Stimulated activated CD8-positive, alpha-beta memory T cell treated with anti-CD3 and anti-CD28 coated beads, Interleukin-2, amount 100 ng/mL, for 1 hour (primary cell): ENCODE measurements around the gene ZNF740.
A peak's percentile ranks its signal among the peaks of the same experiment; 100 is the strongest.
"Not testable (repeated sequence)": the region's sequence is repeated elsewhere in the genome, so short reads cannot be mapped to it uniquely, and the experiment has no call there.

Experiments used
- DNase-seq, 2 donors: peaks; one replicate each; pipeline ENCODE4 v3.0.0-alpha.2; 2020; ENCODE audit warnings: low read depth in 2 of 2

Gene ZNF740

DNA sequence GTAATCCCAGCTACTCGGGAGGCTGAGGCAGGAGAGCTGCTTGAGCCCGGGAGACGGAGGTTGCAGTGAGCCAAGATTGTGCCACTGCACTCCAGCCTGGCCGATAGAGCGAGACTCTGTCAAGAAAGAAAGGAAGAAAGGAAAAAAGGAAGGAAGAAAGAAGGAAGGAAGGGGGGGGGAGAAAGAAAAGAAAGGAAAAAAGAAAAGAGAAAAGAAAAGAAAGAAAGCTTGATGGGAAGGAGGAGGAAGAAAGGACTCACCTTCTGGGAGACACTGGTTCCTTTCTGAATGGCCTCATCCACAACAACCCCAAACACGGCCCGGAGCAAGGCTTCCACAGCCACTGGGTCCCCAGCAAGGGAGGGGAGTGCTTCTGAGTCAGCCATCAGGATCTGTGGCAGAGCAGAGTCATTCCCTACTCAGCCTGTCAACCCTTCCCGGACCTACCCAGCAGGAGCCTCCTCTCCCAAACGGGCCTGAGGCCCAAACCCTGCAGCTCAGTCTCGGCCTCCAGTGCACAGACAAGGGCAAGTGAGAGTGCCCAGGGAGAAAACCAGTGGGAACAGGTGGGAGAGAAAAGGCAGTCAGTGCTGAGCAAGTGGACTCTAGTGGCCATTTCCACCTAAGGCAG is 7.3 kb upstream of the ZNF740 start:
- DNase-seq = no peak

DNA sequence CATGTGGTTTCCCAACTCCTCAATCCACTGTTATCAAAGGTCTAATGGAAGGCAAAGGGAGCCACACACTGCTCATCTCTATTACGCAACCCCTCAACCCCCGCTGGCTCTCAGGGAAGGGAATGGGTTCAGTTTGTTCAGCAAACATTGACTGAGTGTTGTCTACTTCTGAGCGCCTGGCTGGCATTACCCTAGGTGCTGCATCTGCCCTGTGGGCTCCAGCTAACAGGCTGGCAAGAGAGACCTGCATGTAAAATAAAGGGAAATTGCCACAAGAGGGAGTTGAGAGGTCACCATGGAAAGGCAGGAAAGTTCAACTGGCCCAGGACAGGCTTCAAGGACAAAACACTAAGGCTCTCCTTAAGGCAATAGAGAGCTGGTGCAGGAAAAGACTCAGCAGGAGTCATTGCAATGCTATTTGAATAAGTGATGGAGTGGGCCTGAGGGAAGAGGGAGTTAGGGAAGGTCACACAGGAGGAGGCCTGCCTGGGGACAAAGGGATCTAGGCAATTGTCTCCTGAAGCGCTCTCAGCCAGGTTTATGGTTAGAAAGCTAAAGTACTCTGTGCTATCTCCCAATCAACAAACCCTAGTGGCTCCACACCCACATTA is 5.5 kb upstream of the ZNF740 start:
- no peak for DNase-seq

DNA sequence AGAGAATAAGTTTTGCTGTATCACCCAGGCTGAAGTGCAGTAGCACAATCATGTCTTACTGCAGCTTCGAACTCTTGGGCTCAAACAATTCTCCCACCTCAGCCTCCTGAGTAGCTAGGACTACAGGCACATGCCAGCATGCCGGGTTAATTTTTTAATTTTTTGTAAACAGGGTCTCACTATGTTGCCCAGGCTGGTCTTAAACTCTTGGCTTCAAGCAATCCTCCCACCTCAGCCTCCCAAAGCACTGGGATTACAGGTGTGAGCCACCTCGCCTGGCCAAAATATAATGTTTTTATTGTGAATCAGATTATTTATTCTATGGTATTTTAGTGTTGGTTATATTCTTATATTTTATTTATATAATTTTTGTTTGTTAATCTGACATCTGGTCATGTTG is 3.8 kb upstream of the ZNF740 start:
- no peak for DNase-seq

DNA sequence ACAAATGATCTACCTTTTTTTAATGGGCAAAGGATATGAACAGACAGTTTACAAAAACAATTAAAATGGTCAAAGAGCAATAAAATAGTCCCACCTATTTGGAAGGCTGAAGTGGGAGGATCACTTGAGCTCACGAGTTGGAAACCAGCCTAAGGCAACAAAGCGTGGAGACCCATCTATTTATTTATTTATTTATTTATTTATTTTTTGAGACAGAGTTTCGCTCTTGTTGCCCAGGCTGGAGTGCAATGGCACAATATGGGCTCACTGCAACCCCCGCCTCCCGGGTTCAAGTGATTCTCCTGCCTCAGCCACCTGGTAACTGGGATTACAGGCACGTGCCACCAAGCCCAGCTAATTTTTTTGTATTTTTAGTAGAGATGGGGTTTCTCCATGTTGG is 3.1 kb upstream of the ZNF740 start:
- not testable (repeated sequence) for DNase-seq

DNA sequence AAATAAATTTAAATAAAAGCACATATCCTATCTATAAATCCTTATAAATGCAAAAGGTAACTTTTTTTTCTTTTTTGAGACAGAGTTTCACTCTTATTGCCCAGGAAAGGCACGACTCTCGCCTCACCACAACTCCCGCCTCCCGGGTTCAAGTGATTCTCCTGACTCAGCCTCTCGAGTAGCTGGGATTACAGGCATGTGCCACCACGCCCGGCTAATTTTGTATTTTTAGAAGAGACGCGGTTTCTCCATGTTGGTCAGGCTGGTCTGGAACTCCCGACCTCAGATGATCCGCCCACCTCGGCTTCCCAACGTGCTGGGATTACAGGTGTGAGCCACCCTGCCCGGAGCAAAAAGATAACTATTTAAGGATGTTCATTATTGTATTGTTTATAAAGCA is 1.7 kb upstream of the ZNF740 start:
- DNase-seq = not testable (repeated sequence)

DNA sequence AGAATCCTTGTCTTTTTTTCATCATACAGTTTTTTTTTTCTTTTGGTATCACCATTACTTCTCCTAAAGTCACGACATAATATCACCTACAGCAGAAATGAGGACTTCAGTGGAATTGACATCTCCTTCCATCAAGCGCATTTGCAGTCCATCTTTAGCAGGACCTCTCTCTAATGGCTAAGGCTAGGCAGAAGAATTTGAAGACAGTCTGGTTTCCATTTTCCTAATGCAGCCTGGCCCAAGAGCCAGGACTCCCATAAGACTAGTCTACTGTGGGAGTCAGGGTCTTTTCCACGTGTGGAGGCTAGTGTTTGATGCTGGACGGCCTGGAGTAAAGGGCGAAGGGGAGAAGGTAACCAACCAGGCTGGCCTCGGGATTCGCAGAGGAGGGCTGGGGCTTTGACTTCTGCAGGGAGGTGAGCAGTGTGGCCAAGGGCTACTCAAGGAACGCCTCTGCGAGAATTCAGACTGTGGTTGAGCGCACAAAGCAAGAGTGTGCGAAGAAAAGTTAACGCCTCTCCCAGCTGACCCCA is 769 bp upstream of the ZNF740 start:
- no peak for DNase-seq

DNA sequence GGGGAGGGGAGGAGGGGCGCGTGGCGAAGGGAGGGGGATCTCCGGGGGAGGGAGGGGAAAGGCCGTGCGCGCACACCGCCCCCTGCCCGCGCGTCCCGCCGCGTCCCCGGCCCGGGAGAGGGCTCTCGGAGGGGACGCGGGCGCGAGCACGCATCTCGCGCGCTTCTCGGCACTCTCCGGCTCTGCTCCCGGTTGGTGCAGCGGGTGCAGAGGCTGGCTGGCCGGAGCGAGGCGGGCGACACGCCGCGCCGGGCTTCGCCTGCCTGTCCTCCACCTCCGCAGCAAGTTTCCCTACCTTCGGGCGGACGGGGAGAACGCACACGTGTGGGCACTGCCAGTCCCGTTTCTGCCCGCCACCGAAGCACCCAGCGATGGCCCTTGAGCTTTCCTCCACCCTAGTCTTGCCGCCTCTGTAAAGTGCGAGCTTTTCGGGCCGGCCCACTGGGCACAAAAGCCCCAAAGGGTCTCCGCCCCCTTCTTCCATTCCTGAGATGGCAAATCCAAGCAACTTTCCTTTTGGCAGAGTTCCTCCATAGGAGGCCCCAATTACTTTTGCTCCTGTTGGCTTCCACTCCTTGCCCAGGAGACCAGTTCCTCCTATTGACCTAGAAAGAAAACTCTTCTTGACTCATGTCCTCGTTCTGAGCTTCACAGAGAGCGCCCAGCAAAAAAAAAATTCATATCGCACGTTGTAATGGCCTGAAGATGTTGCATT is 566 bp downstream of the ZNF740 start:
- DNase-seq = peak in 1 of 2 donors; percentile 61

DNA sequence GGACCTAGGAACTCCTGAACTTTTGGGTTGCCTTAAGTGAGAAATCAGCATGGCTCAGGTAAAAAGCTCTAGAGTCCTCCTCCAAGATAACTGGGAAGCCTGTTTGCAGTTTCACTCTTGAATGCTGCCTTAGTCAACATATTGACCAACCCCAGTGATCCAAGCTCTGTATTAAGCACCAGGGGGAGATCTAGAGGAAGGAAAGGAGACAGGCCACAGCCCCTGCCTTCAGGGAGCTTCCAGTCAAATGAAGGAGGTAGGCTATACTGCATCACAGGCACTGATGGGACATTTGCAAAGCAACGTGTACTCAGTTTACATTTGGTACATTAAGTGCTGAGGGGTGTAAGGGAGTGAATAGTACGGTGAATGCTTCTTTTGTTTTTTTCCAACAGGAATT is 1.4 kb downstream of the ZNF740 start:
- DNase-seq = no peak

DNA sequence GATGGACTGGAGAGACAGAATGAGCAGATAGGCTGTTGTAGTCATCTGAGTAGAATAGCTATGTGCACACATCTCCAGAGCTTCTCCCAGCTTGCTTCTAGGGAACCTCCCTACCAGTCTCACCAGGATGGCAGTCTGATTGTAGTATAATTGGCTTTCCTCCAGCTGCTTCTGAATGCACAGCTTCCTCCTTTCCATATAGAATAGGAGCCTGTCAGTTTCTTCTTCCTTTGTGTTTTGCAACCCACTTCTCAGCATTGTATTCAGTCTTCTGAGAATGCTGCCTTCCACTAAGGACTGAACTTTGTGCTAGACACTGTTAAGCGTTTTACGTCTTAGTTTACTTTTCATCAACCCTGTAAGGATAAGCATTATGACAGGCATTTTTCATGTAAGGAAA is 2.4 kb downstream of the ZNF740 start:
- DNase-seq = no peak

DNA sequence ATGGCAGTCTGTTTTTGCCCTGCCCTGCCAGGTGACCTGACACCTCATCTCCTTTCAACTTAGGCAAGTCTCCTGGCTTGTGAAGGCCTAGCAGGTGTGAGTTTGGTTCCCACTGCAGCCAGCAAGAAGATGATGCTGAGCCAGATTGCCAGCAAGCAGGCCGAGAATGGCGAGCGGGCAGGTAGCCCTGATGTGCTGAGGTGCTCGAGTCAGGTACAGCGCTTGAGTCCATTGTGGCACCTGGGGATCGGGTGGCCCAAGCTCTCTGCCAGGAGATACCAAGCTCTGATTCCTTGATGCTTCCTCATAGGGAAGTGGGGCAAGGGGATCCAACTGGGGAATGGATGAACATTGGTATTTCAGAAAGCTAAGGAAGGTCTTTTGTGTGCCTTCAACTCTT is 4.3 kb downstream of the ZNF740 start:
- DNase-seq = no peak

DNA sequence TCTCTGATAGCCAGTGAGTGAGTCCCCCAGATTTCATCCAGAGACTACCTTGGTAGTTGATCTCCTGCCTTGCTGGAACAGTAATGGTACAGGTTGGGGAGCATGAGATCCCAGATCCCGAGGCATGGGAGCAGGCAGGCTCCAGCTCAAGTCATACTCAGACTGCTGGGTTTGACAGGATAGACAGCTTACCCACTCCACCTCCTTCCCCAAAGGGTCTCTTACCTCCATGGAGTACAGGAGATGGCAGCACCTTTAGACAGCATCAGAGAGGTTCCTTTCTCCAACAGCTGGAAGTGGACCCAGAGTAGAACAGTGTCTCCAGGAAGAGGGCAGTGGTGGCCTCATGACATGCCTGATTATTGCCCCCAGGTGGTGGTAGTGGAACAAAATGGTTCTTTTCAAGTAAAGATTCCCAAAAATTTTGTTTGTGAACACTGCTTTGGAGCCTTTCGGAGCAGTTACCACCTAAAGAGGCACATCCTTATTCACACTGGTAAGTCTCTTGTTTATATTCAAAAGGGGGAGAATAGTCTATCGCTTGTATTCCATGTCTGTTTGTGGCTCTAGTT is 5.1 kb downstream of the ZNF740 start:
- DNase-seq = no peak

DNA sequence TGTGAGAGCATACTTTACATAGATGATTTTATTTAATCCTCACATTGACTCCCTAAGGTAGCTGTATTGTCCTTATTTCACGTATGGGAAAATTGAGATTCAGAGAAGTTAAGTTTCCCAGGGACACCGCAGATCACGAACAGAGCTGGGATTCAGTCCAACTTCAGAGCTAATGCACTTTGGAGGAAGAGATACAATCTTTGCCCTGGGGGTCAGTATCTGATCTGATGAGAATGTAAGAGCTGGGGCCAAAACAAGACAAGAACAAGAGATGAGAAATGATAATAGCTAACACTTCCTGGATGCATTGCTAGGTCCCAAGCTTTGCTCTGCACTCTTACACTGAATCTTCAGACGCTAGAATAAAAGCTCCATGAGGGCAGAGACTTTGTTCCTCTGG is 6.2 kb downstream of the ZNF740 start:
- DNase-seq = no peak

DNA sequence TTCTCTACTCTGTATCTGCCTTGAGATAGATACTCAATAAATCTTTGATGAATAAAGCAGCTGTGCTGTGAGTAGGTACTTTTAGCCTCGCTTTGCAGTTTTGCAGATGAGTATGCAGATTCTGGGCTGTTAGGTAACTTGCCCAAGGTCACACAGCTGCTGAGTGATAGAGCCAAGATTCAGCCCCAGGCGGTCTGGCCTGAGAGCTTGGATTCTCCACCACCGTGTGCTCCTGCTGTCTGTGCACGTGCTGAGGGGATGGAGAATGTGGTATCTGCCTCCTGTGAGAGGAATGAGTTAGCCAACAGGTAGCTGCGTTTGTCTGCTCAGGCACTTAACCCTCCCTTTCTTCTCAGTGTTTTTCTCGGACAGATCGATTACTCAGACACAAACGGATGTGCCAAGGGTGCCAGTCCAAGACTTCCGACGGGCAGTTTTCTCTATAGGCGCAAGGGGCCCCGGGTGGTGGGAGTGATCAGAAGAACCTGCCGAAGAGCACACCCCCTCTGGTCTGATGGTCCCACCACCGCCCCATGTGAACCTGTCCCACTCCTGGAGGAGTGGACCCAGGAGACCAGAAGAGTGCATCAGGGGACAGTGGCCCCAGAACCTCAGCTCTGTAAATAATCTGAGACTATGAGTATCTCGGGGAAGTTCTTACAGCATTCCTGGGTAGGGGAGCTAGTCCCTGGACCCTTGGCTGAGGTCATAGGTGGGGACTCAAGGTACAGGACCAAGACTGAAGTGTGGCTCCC is 6.8 kb downstream of the ZNF740 start:
- no peak for DNase-seq

DNA sequence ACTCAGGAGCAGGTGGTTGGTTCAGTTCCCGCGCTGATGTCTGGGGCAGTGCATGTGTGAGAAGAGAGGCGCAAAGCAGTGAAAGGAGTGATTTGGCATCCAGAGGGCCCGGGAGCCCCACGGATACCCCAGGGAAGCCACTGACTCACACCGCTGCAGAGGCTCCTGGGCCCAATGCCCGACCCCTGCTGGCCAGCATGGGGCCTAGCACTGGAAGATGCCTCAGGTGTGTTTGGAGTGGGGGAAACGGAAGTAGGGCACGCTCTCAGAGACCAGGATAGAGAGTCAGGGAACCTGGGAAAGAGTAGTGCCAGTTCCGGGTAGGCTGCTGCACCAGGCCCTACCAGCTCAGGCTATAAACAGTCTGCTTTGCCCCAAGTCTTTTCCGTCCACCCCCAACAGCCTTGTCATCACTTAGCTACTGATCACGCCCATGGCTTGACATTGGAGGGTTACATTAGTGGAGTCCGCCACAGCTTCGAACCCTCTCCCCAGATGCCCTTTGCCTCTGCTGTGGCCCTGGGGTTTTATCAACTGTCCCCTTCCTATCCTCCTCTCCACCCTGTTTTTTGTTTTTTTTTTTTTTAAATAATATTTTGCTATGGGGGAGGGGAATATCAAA is 9.7 kb downstream of the ZNF740 start:
- peak in 1 of 2 donors; percentile 26 for DNase-seq

DNA sequence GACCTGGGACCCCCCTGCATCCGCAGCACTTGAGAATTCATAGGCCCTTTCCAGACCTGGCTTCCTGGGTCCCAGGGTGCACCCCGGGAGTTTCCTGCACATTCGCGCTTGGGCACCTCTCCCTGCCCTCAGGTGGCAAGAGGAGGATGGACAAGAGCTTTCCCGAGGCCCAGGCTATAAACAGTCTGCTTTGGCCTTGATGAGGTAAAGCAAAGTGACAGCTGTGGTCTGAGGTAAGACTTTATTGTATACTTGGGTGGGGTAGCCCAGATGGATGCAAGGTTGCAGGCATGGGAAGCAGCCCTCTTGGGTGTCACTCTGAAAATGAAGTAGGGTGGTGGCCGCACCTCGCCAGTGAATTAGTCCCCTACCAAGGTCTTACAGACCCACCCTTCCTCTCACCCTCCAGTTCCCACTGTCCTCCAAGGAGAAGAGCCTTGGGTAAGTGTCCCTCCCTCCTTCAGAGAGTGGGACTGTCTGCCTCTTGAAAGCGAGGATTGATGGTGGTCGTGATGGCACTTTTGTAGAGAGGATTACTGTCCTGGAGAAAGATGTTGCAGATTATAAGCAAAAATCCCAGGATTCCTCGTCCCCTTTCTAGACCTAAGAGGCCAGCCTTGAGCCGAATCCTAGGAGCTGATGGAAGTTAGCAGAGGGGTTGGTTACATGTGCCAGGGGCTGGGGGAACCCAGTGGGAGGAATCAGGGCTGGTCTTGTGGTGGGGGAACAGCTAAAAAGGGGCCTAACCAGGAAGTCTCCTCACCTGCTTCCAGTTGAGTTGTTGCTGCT is 10.8 kb downstream of the ZNF740 start:
- DNase-seq = no peak

DNA sequence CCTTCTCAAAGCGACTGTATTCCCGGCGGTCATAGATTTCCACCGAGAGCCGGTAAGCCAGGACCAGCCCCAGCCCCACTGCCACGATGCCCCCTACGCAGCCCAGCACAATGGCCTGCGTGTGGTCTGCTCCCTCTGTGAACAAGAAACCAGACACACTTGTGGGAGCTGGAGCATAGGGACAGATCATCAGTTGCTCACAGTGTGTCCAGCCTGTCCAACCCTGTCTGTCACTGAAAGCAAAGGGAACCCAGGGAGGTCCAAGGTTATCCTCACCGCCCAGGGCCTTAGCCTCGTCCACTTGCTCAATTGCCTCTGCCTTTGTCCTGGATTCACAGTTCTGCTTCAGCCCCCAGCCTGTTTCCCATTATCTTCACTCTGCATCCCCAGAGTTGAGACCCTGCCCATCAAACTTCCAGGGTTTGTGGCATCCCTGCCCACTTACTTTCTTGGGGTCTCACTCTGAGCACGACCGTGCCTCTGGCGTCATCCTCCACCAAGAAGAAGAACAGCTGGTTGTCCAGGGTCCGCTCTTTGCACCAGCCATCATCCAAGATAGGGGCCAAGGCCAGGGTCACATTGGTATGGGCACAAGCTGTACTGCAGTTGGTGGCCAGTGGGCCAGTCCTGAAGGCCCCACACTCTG is 11.5 kb downstream of the ZNF740 start:
- DNase-seq = no peak

DNA sequence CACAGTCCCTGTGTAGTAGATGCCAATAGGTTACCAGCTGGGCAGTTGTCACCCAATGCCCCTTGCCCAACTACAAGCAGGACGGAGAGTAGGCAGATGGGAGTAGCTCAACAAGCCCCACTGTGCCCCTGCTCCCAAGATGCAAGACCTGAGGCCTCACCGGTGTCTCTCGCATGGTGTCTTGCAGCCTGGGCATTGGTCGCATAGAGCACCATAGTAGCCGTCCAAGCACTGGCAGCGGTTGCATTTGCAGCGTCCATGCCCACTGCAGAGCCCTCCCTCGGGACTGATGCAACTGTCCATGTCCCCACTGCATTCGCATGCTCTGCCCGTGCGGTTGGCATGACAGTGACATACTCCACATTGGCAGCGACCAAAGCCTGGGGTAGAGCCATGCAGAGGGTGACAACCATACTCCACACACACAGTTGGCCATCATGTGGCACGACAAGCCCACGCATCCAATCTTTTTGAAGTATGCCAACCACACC is 12.1 kb downstream of the ZNF740 start:
- DNase-seq = no peak

DNA sequence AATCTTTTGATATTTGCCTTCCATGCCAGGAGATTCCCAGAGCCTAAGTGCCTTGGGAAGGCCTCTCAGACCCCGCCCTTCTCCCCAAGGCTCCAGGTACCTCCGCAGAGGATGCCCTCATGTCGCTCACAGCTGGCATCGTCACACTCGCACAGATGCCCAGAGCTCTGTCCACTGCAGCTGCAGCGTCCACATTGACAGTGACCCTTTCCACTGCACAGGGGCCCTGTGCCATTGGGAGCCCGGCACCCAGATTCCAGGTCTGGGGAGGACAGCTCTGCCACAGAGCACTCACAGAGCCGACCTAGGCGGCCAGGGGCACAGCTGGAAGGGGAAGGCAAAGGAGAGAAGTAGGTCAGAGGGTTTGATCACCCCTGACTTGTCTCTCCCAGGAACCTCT is 12.5 kb downstream of the ZNF740 start:
- no peak for DNase-seq

DNA sequence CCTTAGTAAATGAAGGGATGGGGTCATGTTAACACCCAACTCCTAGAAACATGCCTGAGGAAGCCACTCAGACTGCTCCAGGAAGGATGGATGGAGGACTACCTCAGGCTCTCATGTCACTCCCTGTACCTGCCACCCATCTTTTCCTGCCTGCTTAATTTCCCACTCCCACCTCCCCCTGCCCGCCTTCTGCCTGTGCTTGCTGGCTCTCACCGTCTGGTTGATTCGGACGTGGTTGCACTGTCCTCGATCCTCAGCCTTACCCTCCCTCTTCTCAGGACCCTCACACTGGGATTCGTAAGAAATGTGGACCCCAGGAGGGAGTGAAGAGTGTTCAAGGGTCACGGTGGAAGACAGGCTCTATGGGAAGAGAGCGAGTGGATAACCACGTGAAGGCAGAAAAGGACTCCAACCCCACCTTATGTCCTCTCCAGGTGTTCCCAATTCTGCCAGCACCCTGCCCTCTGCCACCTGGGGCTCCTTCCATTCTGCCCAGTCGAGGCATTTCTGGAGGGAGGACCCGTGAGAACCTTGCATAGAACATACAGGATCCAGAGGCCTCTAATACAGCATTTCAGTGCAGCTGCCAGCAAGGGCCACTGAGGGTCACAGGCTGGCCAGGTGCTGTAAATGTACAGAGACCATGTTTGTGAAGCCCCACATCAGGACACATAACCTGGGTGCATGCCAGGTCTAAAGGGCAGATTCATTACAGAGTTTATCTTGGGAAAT is 13.6 kb downstream of the ZNF740 start:
- no peak for DNase-seq
